Stimulated activated CD8-positive, alpha-beta memory T cell treated with anti-CD3 and anti-CD28 coated beads, Interleukin-12 subunit alpha, Interleukin-12 subunit beta, amount 100 ng/mL, for 24 hours (primary cell): ENCODE data around the gene SPACDR.
"Not testable (repeated sequence)": the region's sequence is repeated elsewhere in the genome, so short reads cannot be mapped to it uniquely, and the experiment has no call there.

ENCODE experiments used
- DNase-seq: peaks from one replicate; pipeline ENCODE4 v3.0.0-alpha.2; 2020; ENCODE audit errors: extremely low read depth

Gene SPACDR

GRCh38 chr7:100466653-100467605 lies 2.9 kb upstream of the SPACDR start:
- no peak for DNase-seq

- DNase-seq: no peak
Observed at GRCh38 chr7:100465702-100466311, 1.7 kb upstream of the SPACDR start.

GRCh38 chr7:100465299-100465698 lies 1.2 kb upstream of the SPACDR start:
- DNase-seq: no peak

- DNase-seq: no peak
Observed at GRCh38 chr7:100464791-100465190, 731 bp upstream of the SPACDR start.

GRCh38 chr7:100457033-100457432 lies 7.0 kb downstream of the SPACDR start:
- no peak for DNase-seq

GRCh38 chr7:100456562-100456961 lies 7.5 kb downstream of the SPACDR start:
- no peak for DNase-seq

GRCh38 chr7:100455206-100455605 lies 8.9 kb downstream of the SPACDR start:
- no peak for DNase-seq

- not testable (repeated sequence) for DNase-seq
Observed at GRCh38 chr7:100453854-100454253, 10.2 kb downstream of the SPACDR start.

GRCh38 chr7:100452513-100452912 lies 11.5 kb downstream of the SPACDR start:
- DNase-seq: no peak

GRCh38 chr7:100449190-100449795 lies 14.8 kb downstream of the SPACDR start:
- no peak for DNase-seq

GRCh38 chr7:100447363-100447762 lies 16.7 kb downstream of the SPACDR start:
- DNase-seq: not testable (repeated sequence)

- DNase-seq: no peak
Observed at GRCh38 chr7:100446040-100446439, 18.0 kb downstream of the SPACDR start.

- no peak for DNase-seq
Observed at GRCh38 chr7:100444311-100445278, 19.5 kb downstream of the SPACDR start.

- no peak for DNase-seq
Observed at GRCh38 chr7:100443096-100443840, 20.8 kb downstream of the SPACDR start.

- no peak for DNase-seq
Observed at GRCh38 chr7:100441641-100442535, 22.2 kb downstream of the SPACDR start.

- DNase-seq: not testable (repeated sequence)
Observed at GRCh38 chr7:100439244-100439643, 24.8 kb downstream of the SPACDR start.

- DNase-seq: not testable (repeated sequence)
Observed at GRCh38 chr7:100438731-100439130, 25.3 kb downstream of the SPACDR start.

- DNase-seq: no peak
Observed at GRCh38 chr7:100438172-100438571, 25.9 kb downstream of the SPACDR start.
